BJ (cell line): ENCODE data around the gene CLDN5. TPM values are rescaled to one million over a fixed set of nuclear protein-coding genes. Genes with fewer than 3 reads are reported as not detected.

ENCODE experiments used
- CTCF ChIA-PET: fragments of 350-600 bp; formaldehyde crosslinking; extraction: SDS; loops from one replicate; lab custom pipeline; 2021; ENCODE audit warnings: antibody characterized with exemption, inconsistent platforms; lab: Yijun Ruan, JAX
- POLR2A ChIA-PET: fragments of 300-600 bp; sonication (Branson Sonifier 250); formaldehyde crosslinking; extraction: SDS; loops from one replicate; lab custom pipeline; 2021; ENCODE audit warnings: antibody characterized with exemption; lab: Charles Lee
- DNase-seq: peaks from one replicate; pipeline ENCODE4 v3.0.0-alpha.2; 2011; ENCODE audit warnings: low read depth
- H3K27me3 ChIP-seq: 2 replicates; pipeline ENCODE4 v1.6.0; 2011; ENCODE audit warnings: low read length; ENCODE audit not compliant: control insufficient read depth, insufficient read depth
- H3K36me3 ChIP-seq: 2 replicates; pipeline ENCODE4 v1.5.1; 2011; ENCODE audit warnings: low read length; ENCODE audit not compliant: control insufficient read depth, insufficient read depth
- H3K4me3 ChIP-seq: 2 replicates; pipeline ENCODE4 v1.5.1; 2011; ENCODE audit warnings: low read depth, mild to moderate bottlenecking, control low read depth, low read length
- polyA plus RNA-seq: library from polyadenylated mRNA; depleted of rRNA; stranded (reverse); fragments of >200 nt; gene quantifications from 2 replicates; pipeline ENCODE4 v1.2.3, GENCODE V29; 2011
- TF ChIP-seq, protein P1 (sequence below): IDR thresholded peaks from 2 replicates; pipeline ENCODE4 v1.5.1; 2011; ENCODE audit warnings: low read depth, mild to moderate bottlenecking, control low read depth, inconsistent platforms, low read length, moderate library complexity; ENCODE audit not compliant: insufficient read depth

CLDN5 gene
- polyA plus RNA-seq, 1 experiment: 0.05 TPM

DNA sequence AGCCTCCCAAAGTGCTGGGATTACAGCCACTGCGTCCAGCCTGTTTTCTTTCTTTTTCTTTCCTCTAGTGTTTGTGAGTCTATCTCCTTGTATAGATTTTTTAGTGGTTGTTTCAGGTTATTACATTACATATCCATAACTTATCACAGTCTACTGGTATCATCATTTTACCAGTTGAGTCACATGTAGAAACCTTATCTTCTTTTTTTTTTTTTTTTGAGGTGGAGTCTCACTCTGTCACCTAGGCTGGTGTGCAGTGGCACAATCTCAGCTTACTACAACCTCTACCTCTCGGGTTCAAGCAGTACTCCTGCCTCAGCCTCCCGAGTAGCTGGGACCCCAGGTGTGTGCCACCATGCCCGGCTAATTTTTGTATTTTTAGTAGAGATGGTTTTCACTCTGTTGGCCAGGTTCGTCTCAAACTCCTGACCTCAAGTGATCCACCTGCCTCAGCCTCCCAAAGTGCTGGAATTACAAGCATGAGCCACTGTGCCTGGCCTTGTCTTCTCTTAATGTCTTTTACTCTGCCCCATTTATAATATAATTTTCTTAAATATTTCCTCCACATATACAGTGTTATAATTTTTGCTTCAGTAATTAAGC is 33.5 kb downstream of the CLDN5 start:
- H3K4me3 ChIP-seq: no peak overlapping the region
- H3K36me3 ChIP-seq: no peaks in the 10 kb centered on the region
- TF ChIP-seq, protein P1, sequence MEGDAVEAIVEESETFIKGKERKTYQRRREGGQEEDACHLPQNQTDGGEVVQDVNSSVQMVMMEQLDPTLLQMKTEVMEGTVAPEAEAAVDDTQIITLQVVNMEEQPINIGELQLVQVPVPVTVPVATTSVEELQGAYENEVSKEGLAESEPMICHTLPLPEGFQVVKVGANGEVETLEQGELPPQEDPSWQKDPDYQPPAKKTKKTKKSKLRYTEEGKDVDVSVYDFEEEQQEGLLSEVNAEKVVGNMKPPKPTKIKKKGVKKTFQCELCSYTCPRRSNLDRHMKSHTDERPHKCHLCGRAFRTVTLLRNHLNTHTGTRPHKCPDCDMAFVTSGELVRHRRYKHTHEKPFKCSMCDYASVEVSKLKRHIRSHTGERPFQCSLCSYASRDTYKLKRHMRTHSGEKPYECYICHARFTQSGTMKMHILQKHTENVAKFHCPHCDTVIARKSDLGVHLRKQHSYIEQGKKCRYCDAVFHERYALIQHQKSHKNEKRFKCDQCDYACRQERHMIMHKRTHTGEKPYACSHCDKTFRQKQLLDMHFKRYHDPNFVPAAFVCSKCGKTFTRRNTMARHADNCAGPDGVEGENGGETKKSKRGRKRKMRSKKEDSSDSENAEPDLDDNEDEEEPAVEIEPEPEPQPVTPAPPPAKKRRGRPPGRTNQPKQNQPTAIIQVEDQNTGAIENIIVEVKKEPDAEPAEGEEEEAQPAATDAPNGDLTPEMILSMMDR: no peak

DNA sequence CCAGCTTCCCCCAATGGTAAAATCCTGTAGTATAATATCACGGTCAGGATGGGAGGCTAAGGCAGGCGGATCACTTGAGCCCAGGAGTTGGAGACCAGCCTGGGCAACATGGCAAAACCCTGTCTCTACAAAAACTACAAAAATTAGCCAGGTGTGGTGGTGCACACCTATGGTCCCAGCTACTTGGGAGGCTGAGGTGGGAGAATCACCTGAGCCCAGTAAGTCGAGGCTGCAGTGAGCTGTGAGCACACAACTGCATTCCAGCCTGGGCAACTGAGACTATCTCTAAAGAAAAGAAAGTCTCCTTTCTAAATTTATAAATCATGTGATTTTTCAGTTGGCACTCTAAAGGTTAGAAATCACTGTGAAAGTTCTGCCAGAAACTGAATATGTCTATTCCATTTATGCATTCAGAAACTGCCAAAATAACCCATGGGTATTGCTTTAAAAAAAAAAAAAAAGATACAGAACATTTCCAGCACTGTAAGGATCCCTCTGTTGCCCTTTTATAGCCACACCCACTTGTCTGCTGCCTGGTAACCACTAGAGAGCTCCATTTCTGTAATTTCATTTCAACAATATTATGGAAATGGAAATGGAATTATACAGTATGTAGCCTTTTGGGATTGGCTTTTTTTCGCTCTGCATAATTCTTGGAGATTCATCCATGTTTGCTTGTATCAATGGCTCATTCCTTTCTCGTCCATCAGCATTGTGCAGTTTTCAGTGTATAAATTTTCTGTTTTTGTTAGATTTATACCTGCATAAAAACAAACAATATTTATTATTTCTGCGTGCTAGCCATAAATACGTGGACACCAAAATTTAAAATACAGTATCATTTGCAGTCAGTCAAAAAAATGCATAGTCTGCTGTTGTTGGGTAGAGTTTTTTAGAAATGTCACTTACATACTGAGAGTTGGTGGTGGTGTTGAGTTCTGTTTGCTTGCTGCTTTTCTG is 35.0 kb downstream of the CLDN5 start:
- Histone ChIP-seq H3K4me3 (no peak overlapping the region), H3K36me3 (no peaks in the 10 kb centered on the region), H3K27me3 (no peaks in the 10 kb centered on the region)
- POLR2A ChIA-PET: no interaction called here
- no peak for DNase-seq
- TF ChIP-seq, protein P1: 0 out of 2 replicates have a peak, but pooled peaks have one; percentile 27
- CTCF ChIA-PET: interaction anchor here (0.6 to 1.8 kb wide), 2 partner anchors 141 to 142 kb away, joined by 3 to 5 read pairs; no protein-coding TSS in a partner anchor

More for the DNA sequence above, 33.5 kb downstream of the CLDN5 start:
- ChIA-PET CTCF (interaction anchor here (1.8 kb wide), 1 partner anchor 139 kb away, joined by 5 read pairs; no protein-coding TSS in a partner anchor), POLR2A (no interaction called here)
- H3K27me3 ChIP-seq: no peaks in the 10 kb centered on the region
- DNase-seq: no peak

DNA sequence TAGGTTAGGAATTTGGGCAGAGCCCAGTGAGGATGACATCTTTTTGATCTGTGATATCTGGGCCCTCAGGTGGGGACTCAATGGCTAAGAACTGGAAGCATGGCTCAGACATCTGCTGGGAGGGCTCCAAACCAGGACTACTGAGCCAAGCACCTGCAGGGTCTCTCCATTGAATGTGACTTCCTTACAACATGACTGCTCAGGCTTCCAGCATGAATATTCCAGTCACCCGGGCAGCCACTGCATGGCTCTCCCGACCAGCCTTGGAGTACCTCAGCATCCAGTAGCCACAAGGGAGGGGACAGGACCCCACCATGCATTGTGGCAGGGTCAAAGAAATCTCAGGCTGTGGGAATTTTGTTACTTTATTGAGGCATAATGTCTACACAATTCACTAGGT is 35.9 kb downstream of the CLDN5 start:
- DNase-seq: no peak
- POLR2A ChIA-PET: no interaction called here
- H3K4me3 ChIP-seq: no peak overlapping the region
- TF ChIP-seq, protein P1: no peak
- no peaks in the 10 kb centered on the region for H3K27me3 ChIP-seq
- no peaks in the 10 kb centered on the region for H3K36me3 ChIP-seq
- CTCF ChIA-PET: no interaction called here

DNA sequence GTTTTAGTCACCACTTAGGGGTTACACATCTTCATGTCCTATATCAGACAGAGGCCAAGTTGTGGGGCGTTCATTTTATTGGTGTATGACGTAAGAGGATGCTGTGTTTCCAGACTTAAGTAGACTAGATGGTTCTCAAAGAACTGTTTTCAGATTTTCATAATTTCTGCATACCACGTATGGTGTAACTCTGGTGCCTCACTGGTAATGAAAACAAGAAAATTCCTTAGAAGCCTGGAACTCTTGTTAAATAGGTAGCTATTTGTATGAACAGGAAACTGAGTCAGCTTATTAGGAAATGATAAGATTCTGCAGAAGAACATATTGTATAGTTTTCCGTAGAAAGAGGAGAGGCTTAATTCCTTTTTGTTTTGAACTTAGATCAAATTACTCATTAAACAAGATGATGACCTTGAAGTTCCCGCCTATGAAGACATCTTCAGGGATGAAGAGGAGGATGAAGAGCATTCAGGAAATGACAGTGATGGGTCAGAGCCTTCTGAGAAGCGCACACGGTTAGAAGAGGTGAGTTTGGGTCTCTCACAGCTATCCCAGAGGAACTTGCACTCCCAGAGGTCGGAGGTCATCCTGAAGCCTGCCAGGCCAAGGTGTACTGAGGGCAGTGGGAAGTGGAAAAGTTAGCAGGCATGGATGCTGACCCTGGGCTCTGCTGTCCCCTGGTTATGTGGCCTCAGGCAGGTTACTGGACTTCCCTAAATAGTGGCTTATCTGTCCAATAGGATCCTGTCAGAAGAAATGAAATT is 40.5 kb downstream of the CLDN5 start:
- CTCF ChIA-PET: interaction anchor here (0.8 to 2.4 kb wide), 2 partner anchors 102 to 146 kb away, joined by 3 to 8 read pairs; no protein-coding TSS in a partner anchor
- DNase-seq: peak; percentile 86

More for the DNA sequence above, 40.5 kb downstream of the CLDN5 start:
- Histone ChIP-seq H3K4me3 (no peak overlapping the region), H3K36me3 (no peaks in the 10 kb centered on the region), H3K27me3 (no peaks in the 10 kb centered on the region)
- TF ChIP-seq, protein P1: no peak
- POLR2A ChIA-PET: no interaction called here
